ENCODE data around the gene EPHA8.

Gene EPHA8

DNA sequence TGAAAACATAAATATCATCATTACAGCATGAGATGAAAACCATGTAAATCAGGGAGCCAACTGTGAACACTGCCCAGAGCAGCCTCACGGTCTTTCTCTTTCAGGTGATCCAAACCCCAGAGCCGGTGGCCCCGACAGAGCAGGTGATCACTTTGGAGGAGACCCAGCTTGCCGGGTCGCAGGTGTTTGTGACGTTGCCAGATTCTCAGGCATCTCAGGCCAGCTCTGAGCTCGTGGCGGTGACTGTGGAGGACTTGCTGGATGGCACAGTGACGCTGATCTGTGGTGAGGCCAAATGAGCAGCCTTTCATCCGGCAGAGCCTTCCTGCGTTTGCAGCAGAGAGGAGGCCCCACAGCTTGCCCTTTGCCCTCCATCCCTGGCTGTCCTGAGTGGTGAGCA is 37.2 kb upstream of the EPHA8 start:
- no peak overlapping the region for H3K4me3 ChIP-seq (ENCODE audit: low read depth, low read length)
- TF ChIP-seq, protein P1, sequence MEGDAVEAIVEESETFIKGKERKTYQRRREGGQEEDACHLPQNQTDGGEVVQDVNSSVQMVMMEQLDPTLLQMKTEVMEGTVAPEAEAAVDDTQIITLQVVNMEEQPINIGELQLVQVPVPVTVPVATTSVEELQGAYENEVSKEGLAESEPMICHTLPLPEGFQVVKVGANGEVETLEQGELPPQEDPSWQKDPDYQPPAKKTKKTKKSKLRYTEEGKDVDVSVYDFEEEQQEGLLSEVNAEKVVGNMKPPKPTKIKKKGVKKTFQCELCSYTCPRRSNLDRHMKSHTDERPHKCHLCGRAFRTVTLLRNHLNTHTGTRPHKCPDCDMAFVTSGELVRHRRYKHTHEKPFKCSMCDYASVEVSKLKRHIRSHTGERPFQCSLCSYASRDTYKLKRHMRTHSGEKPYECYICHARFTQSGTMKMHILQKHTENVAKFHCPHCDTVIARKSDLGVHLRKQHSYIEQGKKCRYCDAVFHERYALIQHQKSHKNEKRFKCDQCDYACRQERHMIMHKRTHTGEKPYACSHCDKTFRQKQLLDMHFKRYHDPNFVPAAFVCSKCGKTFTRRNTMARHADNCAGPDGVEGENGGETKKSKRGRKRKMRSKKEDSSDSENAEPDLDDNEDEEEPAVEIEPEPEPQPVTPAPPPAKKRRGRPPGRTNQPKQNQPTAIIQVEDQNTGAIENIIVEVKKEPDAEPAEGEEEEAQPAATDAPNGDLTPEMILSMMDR (IDR thresholded peaks at IDR 0.05; ENCODE audit: low read depth, low read length): no peak
- no peak for TF ChIP-seq MYC (IDR thresholded peaks at IDR 0.05; ENCODE audit: low read depth, low read length)
- TF ChIP-seq, protein P2, sequence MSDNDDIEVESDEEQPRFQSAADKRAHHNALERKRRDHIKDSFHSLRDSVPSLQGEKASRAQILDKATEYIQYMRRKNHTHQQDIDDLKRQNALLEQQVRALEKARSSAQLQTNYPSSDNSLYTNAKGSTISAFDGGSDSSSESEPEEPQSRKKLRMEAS (IDR thresholded peaks at IDR 0.05; ENCODE audit: low read depth, low read length): no peak
- no peak for TF ChIP-seq POLR2A (IDR thresholded peaks at IDR 0.05; ENCODE audit: extremely low read depth, insufficient read length)
- DNase-seq (ENCODE audit: low read depth): no peak

DNA sequence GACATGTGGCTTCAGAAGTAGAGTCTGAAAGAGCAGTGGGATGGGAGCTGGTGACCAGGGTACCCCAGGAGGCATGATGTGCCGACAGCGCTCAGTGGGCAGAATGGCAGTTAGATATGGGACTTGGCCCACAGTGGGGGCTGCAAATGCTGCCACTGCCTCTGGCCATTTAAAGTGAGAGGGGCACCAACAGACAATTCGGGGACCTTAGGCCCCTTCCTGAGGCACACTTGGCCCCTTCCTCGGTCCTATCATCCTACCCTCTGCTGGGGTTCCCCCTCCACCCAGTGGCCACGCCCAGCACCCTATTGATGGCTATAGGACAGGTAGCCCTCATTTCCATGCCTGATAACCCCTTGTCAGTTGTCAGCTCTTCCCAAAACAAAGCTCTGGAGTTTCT is 36.6 kb upstream of the EPHA8 start:
- no peak for DNase-seq (ENCODE audit: low read depth)
- TF ChIP-seq MYC (IDR thresholded peaks at IDR 0.05; ENCODE audit: low read depth, low read length) (no peak), POLR2A (IDR thresholded peaks at IDR 0.05; ENCODE audit: extremely low read depth, insufficient read length) (no peak)
- TF ChIP-seq, protein P2 (IDR thresholded peaks at IDR 0.05; ENCODE audit: low read depth, low read length): no peak
- TF ChIP-seq, protein P1 (IDR thresholded peaks at IDR 0.05; ENCODE audit: low read depth, low read length): no peak
- no peak overlapping the region for H3K4me3 ChIP-seq (ENCODE audit: low read depth, low read length)

- no peak overlapping the region for H3K4me3 ChIP-seq (ENCODE audit: low read depth, low read length)
- TF ChIP-seq, protein P2 (IDR thresholded peaks at IDR 0.05; ENCODE audit: low read depth, low read length): no peak
- TF ChIP-seq MYC (IDR thresholded peaks at IDR 0.05; ENCODE audit: low read depth, low read length) (no peak), POLR2A (IDR thresholded peaks at IDR 0.05; ENCODE audit: extremely low read depth, insufficient read length) (no peak)
- TF ChIP-seq, protein P1 (IDR thresholded peaks at IDR 0.05; ENCODE audit: low read depth, low read length): no peak
- DNase-seq (ENCODE audit: low read depth): no peak
Measured at GRCh38 chr1:22527122-22527521, 36.2 kb upstream of the EPHA8 start.

GRCh38 chr1:22527555-22528296 is 35.6 kb upstream of the EPHA8 start:
- peak; percentile 28 for DNase-seq (ENCODE audit: low read depth)

DNA sequence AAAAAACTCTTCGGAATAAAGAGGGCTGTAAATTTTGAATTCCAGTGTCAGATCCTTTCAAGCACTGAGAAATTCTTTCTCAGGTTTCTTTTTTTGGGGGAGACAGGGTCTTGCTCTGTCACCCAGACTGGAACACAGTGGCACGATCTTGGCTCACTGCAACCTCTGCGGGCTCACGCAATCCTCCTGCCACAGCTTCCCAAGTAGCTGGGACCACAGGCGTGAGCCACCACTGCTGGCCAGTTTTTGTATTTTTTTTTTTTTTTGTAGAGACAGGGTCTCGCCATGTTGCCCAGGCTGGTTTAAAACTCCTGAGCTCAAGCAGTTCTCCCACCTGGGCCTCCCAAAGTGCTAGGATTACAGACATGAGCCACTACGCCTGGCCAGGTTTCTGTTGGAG is 34.8 kb upstream of the EPHA8 start:
- TF ChIP-seq MYC (IDR thresholded peaks at IDR 0.05; ENCODE audit: low read depth, low read length) (no peak), POLR2A (IDR thresholded peaks at IDR 0.05; ENCODE audit: extremely low read depth, insufficient read length) (no peak)
- TF ChIP-seq, protein P2 (IDR thresholded peaks at IDR 0.05; ENCODE audit: low read depth, low read length): no peak
- TF ChIP-seq, protein P1 (IDR thresholded peaks at IDR 0.05; ENCODE audit: low read depth, low read length): no peak
- no peak overlapping the region for H3K4me3 ChIP-seq (ENCODE audit: low read depth, low read length)
- no peak for DNase-seq (ENCODE audit: low read depth)

More at GRCh38 chr1:22527555-22528296, 35.6 kb upstream of the EPHA8 start:
- H3K4me3 ChIP-seq (ENCODE audit: low read depth, low read length): no peak overlapping the region
- no peak for TF ChIP-seq MYC (IDR thresholded peaks at IDR 0.05; ENCODE audit: low read depth, low read length)
- no peak for TF ChIP-seq POLR2A (IDR thresholded peaks at IDR 0.05; ENCODE audit: extremely low read depth, insufficient read length)
- TF ChIP-seq, protein P1 (IDR thresholded peaks at IDR 0.05; ENCODE audit: low read depth, low read length): no peak
- TF ChIP-seq, protein P2 (IDR thresholded peaks at IDR 0.05; ENCODE audit: low read depth, low read length): no peak

Data from NB4 (cell line).